Measurements from ENCODE around the gene XPNPEP1. TPM values are rescaled to one million over a fixed set of nuclear protein-coding genes. Genes with fewer than 3 reads are reported as not detected.

Gene XPNPEP1
- polyA plus RNA-seq, 1 donor from 2014 or later, result 96.3 TPM

GRCh38 chr10:109958059-109958458, 34.7 kb upstream of the XPNPEP1 start:
- Histone ChIP-seq H3K79me2 (replicated peaks; ENCODE audit: insufficient read depth, low read length) (no peaks in the 10 kb centered on the region), H3K4me2 (ENCODE audit: low read length) (no peak overlapping the region), H3K27ac (ENCODE audit: low read length) (no peak overlapping the region), H3K27me3 (ENCODE audit: insufficient read depth, low read depth, low read length) (no peaks in the 10 kb centered on the region), H3K9me2 (ENCODE audit: insufficient read depth, low read length) (no peaks in the 10 kb centered on the region), H3K9ac (ENCODE audit: low read length) (no peak overlapping the region), H3K9me3 (ENCODE audit: low read length) (no peaks in the 10 kb centered on the region), H3K4me3 (ENCODE audit: low read length) (no peak overlapping the region), H2AFZ (ENCODE audit: low read depth, low read length) (no peak overlapping the region), H4K20me1 (ENCODE audit: insufficient read depth) (no peaks in the 10 kb centered on the region), H3K36me3 (ENCODE audit: insufficient read depth, low read length) (no peaks in the 10 kb centered on the region), H3F3A (ENCODE audit: insufficient read depth, low read length, poor library complexity, severe bottlenecking) (no peaks in the 10 kb centered on the region)
- TF ChIP-seq REST (IDR thresholded peaks at IDR 0.05; ENCODE audit: borderline replicate concordance) (no peak), MXI1 (conservative IDR thresholded peaks at IDR 0.05; ENCODE audit: poor library complexity, severe bottlenecking) (no peak), POLR2AphosphoS5 (IDR thresholded peaks at IDR 0.05) (no peak)

GRCh38 chr10:109957092-109957797, 33.9 kb upstream of the XPNPEP1 start:
- Histone ChIP-seq H3K9ac (ENCODE audit: low read length) (no peak overlapping the region), H3K9me2 (ENCODE audit: insufficient read depth, low read length) (no peaks in the 10 kb centered on the region), H3K79me2 (replicated peaks; ENCODE audit: insufficient read depth, low read length) (no peaks in the 10 kb centered on the region), H4K20me1 (ENCODE audit: insufficient read depth) (no peaks in the 10 kb centered on the region), H3K4me2 (ENCODE audit: low read length) (no peak overlapping the region), H3K27ac (ENCODE audit: low read length) (no peak overlapping the region), H3K27me3 (ENCODE audit: insufficient read depth, low read depth, low read length) (no peaks in the 10 kb centered on the region), H3F3A (ENCODE audit: insufficient read depth, low read length, poor library complexity, severe bottlenecking) (no peaks in the 10 kb centered on the region), H2AFZ (ENCODE audit: low read depth, low read length) (no peak overlapping the region), H3K9me3 (ENCODE audit: low read length) (no peaks in the 10 kb centered on the region), H3K36me3 (ENCODE audit: insufficient read depth, low read length) (no peaks in the 10 kb centered on the region), H3K4me3 (ENCODE audit: low read length) (no peak overlapping the region)
- TF ChIP-seq EZH2 (IDR thresholded peaks at IDR 0.05; ENCODE audit: borderline replicate concordance, insufficient read depth, low read length, poor library complexity, severe bottlenecking) (no peak), CTCF (IDR thresholded peaks at IDR 0.05; ENCODE audit: poor library complexity, severe bottlenecking) (no peak), POLR2AphosphoS5 (IDR thresholded peaks at IDR 0.05) (no peak), RAD21 (conservative IDR thresholded peaks at IDR 0.05) (no peak), EP300 (conservative IDR thresholded peaks at IDR 0.05; ENCODE audit: poor library complexity, severe bottlenecking) (no peak), REST (IDR thresholded peaks at IDR 0.05; ENCODE audit: borderline replicate concordance) (no peak), MXI1 (conservative IDR thresholded peaks at IDR 0.05; ENCODE audit: poor library complexity, severe bottlenecking) (no peak), TAF1 (IDR thresholded peaks at IDR 0.05; ENCODE audit: low read depth) (no peak), SMC3 (conservative IDR thresholded peaks at IDR 0.05; ENCODE audit: poor library complexity) (no peak)

Data from neural cell (in vitro differentiated cells).